HepG2 (cell line): ENCODE data around the gene CNIH3.

Experiments
- CREM ChIP-seq, 2 experiments: sonication (generic) in 1 of 2; formaldehyde crosslinking in 1 of 2; IDR thresholded peaks; 2 replicates each; pipeline versions ENCODE4 v1.4.0 to v1.6.1; 2016 to 2020; ENCODE audit warnings: antibody characterized with exemption in 1 of 2, mild to moderate bottlenecking in 1 of 2, missing genetic modification reagents in 1 of 2
- NONO ChIP-seq, 2 experiments: fragments of 450-650 bp in 1 of 2; sonication (generic) in 1 of 2; formaldehyde crosslinking in 1 of 2; IDR thresholded peaks in 1 of 2; conservative IDR thresholded peaks in 1 of 2; 2 replicates each; pipeline versions ENCODE4 v1.6.1 to v1.8.0; 2017 to 2022; ENCODE audit warnings: mild to moderate bottlenecking in 1 of 2, missing genetic modification reagents in 1 of 2, moderate library complexity in 1 of 2
- POLR2A ChIP-seq, 2 experiments: IDR thresholded peaks; 2 replicates each; pipeline ENCODE4 v1.6.1; 2011; ENCODE audit warnings: low read depth in 2 of 2, low read length in 2 of 2, mild to moderate bottlenecking in 1 of 2, moderate library complexity in 1 of 2; ENCODE audit not compliant: insufficient read depth in 1 of 2
- PRDM10 ChIP-seq: sonication (generic); formaldehyde crosslinking; IDR thresholded peaks from 2 replicates; pipeline ENCODE4 v1.4.0; 2020; ENCODE audit warnings: low read depth, missing genetic modification reagents
- SAFB2 ChIP-seq: sonication (generic); formaldehyde crosslinking; IDR thresholded peaks from 2 replicates; pipeline ENCODE4 v1.5.1; 2020; ENCODE audit warnings: missing genetic modification reagents, low read depth, mild to moderate bottlenecking, borderline replicate concordance
- YY1 ChIP-seq: IDR thresholded peaks from 2 replicates; pipeline ENCODE4 v1.6.1; 2011; ENCODE audit warnings: low read length, low read depth, moderate library complexity, mild to moderate bottlenecking; ENCODE audit not compliant: insufficient read depth, insufficient replicate concordance
- ZNF281 ChIP-seq: sonication (generic); formaldehyde crosslinking; IDR thresholded peaks from 2 replicates; pipeline ENCODE4 v1.4.0; 2020; ENCODE audit warnings: missing genetic modification reagents, borderline replicate concordance

- TF ChIP-seq CREM (IDR thresholded peaks at IDR 0.05) (no peak), CREM (CRISPR knock-in tag; IDR thresholded peaks at IDR 0.05) (no peak), POLR2A (IDR thresholded peaks at IDR 0.05; ENCODE audit: insufficient read depth in 1 of 2, low read depth in 2 of 2, low read length in 2 of 2) (no peak), ZNF281 (CRISPR knock-in tag) (no peak), SAFB2 (CRISPR knock-in tag) (no peak), PRDM10 (CRISPR knock-in tag) (no peak), YY1 (no peak), NONO (IDR thresholded peaks at IDR 0.05) (no peak), NONO (CRISPR knock-in tag; conservative IDR thresholded peaks at IDR 0.05) (no peak)
Observed at GRCh38 chr1:224784265-224785039, 168.3 kb downstream of the CNIH3 start.
